ENCODE results near the gene PDE4D. TPM values are rescaled to one million over a fixed set of nuclear protein-coding genes. Genes with fewer than 3 reads are reported as not detected.
A peak's percentile ranks its signal among the peaks of the same experiment; 100 is the strongest.

The PDE4D gene
- total RNA-seq, 1 donor from 2014 or later: 50.0 TPM

DNA sequence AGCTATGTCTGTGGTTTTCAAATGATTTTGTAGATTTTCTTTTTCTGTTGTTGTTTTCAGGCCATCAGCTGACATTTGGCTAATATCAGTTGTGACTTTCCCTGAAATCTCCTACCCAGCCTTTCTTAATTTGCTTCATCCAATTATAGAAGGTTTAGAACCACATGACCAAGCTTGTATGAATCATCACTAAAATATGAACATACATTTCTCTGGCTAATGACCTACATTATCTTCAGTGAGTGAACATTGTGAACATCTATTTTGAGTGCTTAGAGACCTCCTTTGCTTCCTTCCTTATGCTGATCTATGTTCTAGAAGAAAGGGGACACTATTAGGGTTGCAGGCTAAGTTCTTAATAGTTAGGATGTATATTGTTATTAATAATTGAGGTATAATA lies 778.2 kb downstream of the PDE4D start:
- no peak for DNase-seq (ENCODE audit: extremely low spot score, unreplicated experiment)
- no peak overlapping the region for H3K4me3 Mint-ChIP-seq
- H3K27ac Mint-ChIP-seq: no peak overlapping the region
- no peaks in the 10 kb centered on the region for H3K27me3 Mint-ChIP-seq
- H3K9me3 Mint-ChIP-seq: no peaks in the 10 kb centered on the region
- TF ChIP-seq, protein P1, sequence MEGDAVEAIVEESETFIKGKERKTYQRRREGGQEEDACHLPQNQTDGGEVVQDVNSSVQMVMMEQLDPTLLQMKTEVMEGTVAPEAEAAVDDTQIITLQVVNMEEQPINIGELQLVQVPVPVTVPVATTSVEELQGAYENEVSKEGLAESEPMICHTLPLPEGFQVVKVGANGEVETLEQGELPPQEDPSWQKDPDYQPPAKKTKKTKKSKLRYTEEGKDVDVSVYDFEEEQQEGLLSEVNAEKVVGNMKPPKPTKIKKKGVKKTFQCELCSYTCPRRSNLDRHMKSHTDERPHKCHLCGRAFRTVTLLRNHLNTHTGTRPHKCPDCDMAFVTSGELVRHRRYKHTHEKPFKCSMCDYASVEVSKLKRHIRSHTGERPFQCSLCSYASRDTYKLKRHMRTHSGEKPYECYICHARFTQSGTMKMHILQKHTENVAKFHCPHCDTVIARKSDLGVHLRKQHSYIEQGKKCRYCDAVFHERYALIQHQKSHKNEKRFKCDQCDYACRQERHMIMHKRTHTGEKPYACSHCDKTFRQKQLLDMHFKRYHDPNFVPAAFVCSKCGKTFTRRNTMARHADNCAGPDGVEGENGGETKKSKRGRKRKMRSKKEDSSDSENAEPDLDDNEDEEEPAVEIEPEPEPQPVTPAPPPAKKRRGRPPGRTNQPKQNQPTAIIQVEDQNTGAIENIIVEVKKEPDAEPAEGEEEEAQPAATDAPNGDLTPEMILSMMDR (conservative IDR thresholded peaks at IDR 0.05): no peak
- no peaks in the 10 kb centered on the region for H3K36me3 Mint-ChIP-seq
- peaks cover 16% of the 10 kb centered on the region for H3K4me1 Mint-ChIP-seq (ENCODE audit: unreplicated experiment)

DNA sequence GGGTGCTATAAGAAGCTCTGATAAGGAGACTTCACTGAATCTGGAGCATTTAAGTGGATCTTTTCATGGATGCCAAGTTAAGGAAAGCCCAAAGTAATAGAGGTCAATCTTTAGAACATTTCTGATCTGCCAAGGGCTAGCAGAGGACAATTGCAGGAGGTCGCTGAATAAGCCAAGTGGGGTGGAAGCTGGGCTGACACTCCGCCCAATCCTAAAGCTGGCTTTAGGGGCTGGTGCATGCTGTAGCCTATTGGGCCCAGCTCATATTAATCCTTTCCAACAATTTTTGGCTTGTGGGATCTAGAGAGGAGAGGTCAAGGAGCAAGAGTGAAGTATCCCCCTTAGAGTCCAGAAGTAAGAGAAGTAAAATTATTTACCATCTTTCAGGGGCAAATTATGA lies 784.1 kb downstream of the PDE4D start:
- H3K27ac Mint-ChIP-seq: no peak overlapping the region
- no peaks in the 10 kb centered on the region for H3K27me3 Mint-ChIP-seq
- no peak overlapping the region for H3K4me3 Mint-ChIP-seq
- H3K9me3 Mint-ChIP-seq: peaks cover 4% of the 10 kb centered on the region
- TF ChIP-seq, protein P1 (conservative IDR thresholded peaks at IDR 0.05): no peak
- peaks cover 5% of the 10 kb centered on the region for H3K36me3 Mint-ChIP-seq
- H3K4me1 Mint-ChIP-seq (ENCODE audit: unreplicated experiment): peaks cover 23% of the 10 kb centered on the region
- DNase-seq (ENCODE audit: extremely low spot score, unreplicated experiment): no peak

DNA sequence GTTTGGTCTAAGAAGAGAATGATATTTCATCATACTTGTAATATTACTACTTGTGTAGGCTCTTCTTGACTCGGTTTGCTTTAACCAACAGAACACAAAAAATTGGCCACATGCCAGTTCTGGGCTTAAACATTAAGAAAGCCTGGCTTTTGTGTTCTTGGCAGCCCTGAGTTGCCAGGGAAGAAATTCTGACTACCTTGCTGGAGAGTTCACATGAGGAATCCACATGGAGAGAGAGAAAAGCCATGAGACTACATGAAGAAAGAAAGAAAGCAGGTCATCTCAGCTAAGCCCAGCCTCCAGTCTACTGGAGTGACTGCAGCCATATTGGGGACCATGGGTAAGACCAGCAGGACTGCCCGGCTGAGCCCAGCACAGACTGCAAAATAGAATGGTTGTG lies 785.8 kb downstream of the PDE4D start:
- TF ChIP-seq, protein P1 (conservative IDR thresholded peaks at IDR 0.05): no peak
- no peaks in the 10 kb centered on the region for H3K27me3 Mint-ChIP-seq
- peaks cover 5% of the 10 kb centered on the region for H3K36me3 Mint-ChIP-seq
- no peak overlapping the region for H3K4me3 Mint-ChIP-seq
- H3K9me3 Mint-ChIP-seq: peaks cover 4% of the 10 kb centered on the region
- no peak overlapping the region for H3K27ac Mint-ChIP-seq
- DNase-seq (ENCODE audit: extremely low spot score, unreplicated experiment): no peak
- H3K4me1 Mint-ChIP-seq (ENCODE audit: unreplicated experiment): peaks cover 38% of the 10 kb centered on the region

DNA sequence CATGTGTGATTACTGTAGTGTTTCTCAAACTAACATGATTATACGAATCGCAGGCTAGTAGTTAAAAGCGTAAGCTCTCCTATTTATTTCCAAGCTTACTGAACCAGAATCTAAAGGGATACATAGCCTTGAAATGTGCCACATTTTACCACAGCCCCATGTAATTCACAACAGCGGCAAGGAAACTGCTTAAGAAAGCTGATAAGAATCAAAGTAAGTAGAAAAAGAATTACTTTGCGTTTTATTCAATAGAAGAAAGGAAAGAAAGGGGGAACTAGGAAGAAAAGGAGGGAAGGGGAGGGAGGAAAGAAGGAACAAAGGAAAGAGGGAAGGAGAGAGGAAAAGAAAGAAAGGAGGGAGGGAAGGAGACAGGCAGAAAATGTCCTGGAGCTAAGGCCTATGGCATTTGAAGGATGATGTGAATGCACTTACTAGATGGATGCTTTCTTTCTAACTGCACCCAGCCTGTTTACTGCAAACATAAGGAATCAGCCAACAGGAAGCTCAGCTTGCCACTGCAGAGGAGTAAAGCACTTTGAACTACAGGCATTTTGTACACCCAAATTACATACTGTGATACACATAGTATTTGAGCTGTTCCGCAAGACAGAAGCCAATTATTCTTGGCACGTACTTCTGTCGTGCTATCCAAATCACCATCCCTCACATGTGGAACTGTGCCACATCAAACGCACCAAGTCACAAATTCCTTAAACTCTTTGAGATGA lies 789.0 kb downstream of the PDE4D start:
- H3K9me3 Mint-ChIP-seq: peaks cover 10% of the 10 kb centered on the region
- no peaks in the 10 kb centered on the region for H3K27me3 Mint-ChIP-seq
- peaks cover 15% of the 10 kb centered on the region for H3K36me3 Mint-ChIP-seq
- TF ChIP-seq, protein P1 (conservative IDR thresholded peaks at IDR 0.05): no peak
- peaks cover 40% of the 10 kb centered on the region for H3K4me1 Mint-ChIP-seq (ENCODE audit: unreplicated experiment)
- no peak for DNase-seq (ENCODE audit: extremely low spot score, unreplicated experiment)
- peak overlapping the region; percentile 30 for H3K4me3 Mint-ChIP-seq
- H3K27ac Mint-ChIP-seq: peak overlapping the region; percentile 20

DNA sequence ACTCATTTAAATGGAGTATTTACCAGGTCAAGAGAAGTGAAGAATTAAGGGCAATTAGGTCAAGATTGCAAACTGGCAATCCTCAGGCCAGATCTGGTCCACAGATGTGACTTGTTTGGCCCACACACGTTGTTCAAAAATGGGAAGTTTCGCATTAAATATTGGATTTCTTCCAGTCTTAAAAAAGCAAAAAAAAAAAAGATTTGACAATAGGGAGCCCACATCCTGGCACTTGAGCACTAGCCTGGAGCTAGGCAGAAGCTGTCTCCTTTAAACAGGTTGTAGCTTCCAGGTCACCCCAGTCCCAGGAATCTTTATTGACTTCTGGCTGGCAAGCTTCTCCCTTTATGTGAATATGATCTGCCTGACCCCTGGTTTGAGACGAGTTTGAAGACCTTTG lies 790.2 kb downstream of the PDE4D start:
- Mint-ChIP-seq H3K27ac (no peak overlapping the region), H3K27me3 (no peaks in the 10 kb centered on the region), H3K36me3 (peaks cover 16% of the 10 kb centered on the region), H3K9me3 (peaks cover 10% of the 10 kb centered on the region), H3K4me3 (no peak overlapping the region), H3K4me1 (ENCODE audit: unreplicated experiment) (peaks cover 40% of the 10 kb centered on the region)
- TF ChIP-seq, protein P1 (conservative IDR thresholded peaks at IDR 0.05): no peak
- DNase-seq (ENCODE audit: extremely low spot score, unreplicated experiment): no peak

All from type B pancreatic cell (in vitro differentiated cells).